ENCODE results near the gene C20orf202.

Gene C20orf202

DNA sequence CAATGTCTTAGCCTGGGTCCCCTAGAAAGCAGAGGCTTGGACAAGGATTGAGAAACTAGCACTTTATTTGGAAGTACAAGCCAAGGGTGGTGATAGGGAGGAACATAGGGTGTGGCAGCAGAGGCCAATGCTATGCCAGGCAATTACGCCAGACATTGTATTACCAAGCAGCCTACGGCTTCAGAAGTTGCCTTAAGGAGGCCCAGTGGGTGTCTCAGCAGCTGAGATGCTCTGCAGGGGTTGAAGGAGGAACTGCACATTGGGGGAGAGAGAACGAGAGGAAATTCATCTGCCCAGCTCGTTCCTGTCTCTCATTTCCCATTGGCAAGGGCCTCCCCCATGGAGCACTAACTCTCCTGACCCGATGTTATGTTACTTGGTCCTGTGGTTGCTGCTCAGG is 859 bp downstream of the C20orf202 start:
- TF ChIP-seq, protein P1, sequence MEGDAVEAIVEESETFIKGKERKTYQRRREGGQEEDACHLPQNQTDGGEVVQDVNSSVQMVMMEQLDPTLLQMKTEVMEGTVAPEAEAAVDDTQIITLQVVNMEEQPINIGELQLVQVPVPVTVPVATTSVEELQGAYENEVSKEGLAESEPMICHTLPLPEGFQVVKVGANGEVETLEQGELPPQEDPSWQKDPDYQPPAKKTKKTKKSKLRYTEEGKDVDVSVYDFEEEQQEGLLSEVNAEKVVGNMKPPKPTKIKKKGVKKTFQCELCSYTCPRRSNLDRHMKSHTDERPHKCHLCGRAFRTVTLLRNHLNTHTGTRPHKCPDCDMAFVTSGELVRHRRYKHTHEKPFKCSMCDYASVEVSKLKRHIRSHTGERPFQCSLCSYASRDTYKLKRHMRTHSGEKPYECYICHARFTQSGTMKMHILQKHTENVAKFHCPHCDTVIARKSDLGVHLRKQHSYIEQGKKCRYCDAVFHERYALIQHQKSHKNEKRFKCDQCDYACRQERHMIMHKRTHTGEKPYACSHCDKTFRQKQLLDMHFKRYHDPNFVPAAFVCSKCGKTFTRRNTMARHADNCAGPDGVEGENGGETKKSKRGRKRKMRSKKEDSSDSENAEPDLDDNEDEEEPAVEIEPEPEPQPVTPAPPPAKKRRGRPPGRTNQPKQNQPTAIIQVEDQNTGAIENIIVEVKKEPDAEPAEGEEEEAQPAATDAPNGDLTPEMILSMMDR (IDR thresholded peaks at IDR 0.05; ENCODE audit: low read depth, low read length), result no peak
- TF ChIP-seq MAX (IDR thresholded peaks at IDR 0.05; ENCODE audit: low read depth, low read length) (no peak), POLR2A (IDR thresholded peaks at IDR 0.05; ENCODE audit: extremely low read depth, insufficient read length) (no peak), MYC (IDR thresholded peaks at IDR 0.05; ENCODE audit: low read depth, low read length) (no peak)
- no peak for DNase-seq (ENCODE audit: low read depth)
- no peak overlapping the region for H3K4me3 ChIP-seq (ENCODE audit: low read depth, low read length)

- no peak for DNase-seq (ENCODE audit: low read depth)
- TF ChIP-seq MAX (IDR thresholded peaks at IDR 0.05; ENCODE audit: low read depth, low read length), result no peak
- TF ChIP-seq, protein P1 (IDR thresholded peaks at IDR 0.05; ENCODE audit: low read depth, low read length), result no peak
- TF ChIP-seq POLR2A (IDR thresholded peaks at IDR 0.05; ENCODE audit: extremely low read depth, insufficient read length), result no peak
- no peak overlapping the region for H3K4me3 ChIP-seq (ENCODE audit: low read depth, low read length)
Measured at GRCh38 chr20:1204576-1204975, 1.3 kb downstream of the C20orf202 start.

- TF ChIP-seq MYC (IDR thresholded peaks at IDR 0.05; ENCODE audit: low read depth, low read length), result no peak
- TF ChIP-seq MAX (IDR thresholded peaks at IDR 0.05; ENCODE audit: low read depth, low read length), result no peak
- TF ChIP-seq, protein P1 (IDR thresholded peaks at IDR 0.05; ENCODE audit: low read depth, low read length), result no peak
- no peak for TF ChIP-seq POLR2A (IDR thresholded peaks at IDR 0.05; ENCODE audit: extremely low read depth, insufficient read length)
- H3K4me3 ChIP-seq (ENCODE audit: low read depth, low read length), result no peak overlapping the region
- no peak for DNase-seq (ENCODE audit: low read depth)
Measured at GRCh38 chr20:1205802-1206201, 2.5 kb downstream of the C20orf202 start.

- TF ChIP-seq MAX (IDR thresholded peaks at IDR 0.05; ENCODE audit: low read depth, low read length) (no peak), POLR2A (IDR thresholded peaks at IDR 0.05; ENCODE audit: extremely low read depth, insufficient read length) (no peak), MYC (IDR thresholded peaks at IDR 0.05; ENCODE audit: low read depth, low read length) (no peak)
- TF ChIP-seq, protein P1 (IDR thresholded peaks at IDR 0.05; ENCODE audit: low read depth, low read length), result no peak
- DNase-seq (ENCODE audit: low read depth), result no peak
- H3K4me3 ChIP-seq (ENCODE audit: low read depth, low read length), result no peak overlapping the region
Measured at GRCh38 chr20:1206366-1207148, 3.3 kb downstream of the C20orf202 start.

GRCh38 chr20:1207293-1207878 is 4.1 kb downstream of the C20orf202 start:
- DNase-seq (ENCODE audit: low read depth), result no peak
- H3K4me3 ChIP-seq (ENCODE audit: low read depth, low read length), result no peak overlapping the region
- TF ChIP-seq POLR2A (IDR thresholded peaks at IDR 0.05; ENCODE audit: extremely low read depth, insufficient read length), result no peak
- TF ChIP-seq MAX (IDR thresholded peaks at IDR 0.05; ENCODE audit: low read depth, low read length), result no peak
- TF ChIP-seq, protein P1 (IDR thresholded peaks at IDR 0.05; ENCODE audit: low read depth, low read length), result no peak
- no peak for TF ChIP-seq MYC (IDR thresholded peaks at IDR 0.05; ENCODE audit: low read depth, low read length)

Measured in NB4 (cell line).